Activated CD4-positive, alpha-beta T cell treated with anti-CD3 and anti-CD28 coated beads for 36 hours (primary cell): ENCODE data around the gene TTYH1. TPM values are rescaled to one million over a fixed set of nuclear protein-coding genes. Genes with fewer than 3 reads are reported as not detected.

Source experiments
- ATAC-seq: fragments of 200-7000 bp; cut with Tn5 transposase; one replicate; pipeline ENCODE4 v1.10.0; 2021; ENCODE audit warnings: mild to moderate bottlenecking, moderate library complexity
- CTCF ChIA-PET: fragments of 350-600 bp; sonication (Branson Sonifier 250); formaldehyde crosslinking; loops from one replicate; lab custom pipeline; 2021; ENCODE audit warnings: antibody characterized with exemption; lab: Charles Lee
- POLR2A ChIA-PET: fragments of 350-600 bp; sonication (Branson Sonifier 250); formaldehyde crosslinking; loops from one replicate; lab custom pipeline; 2021; ENCODE audit warnings: antibody characterized with exemption, inconsistent platforms; lab: Charles Lee
- DNase-seq: peaks from one replicate; pipeline ENCODE4 v3.0.0-alpha.2; 2020
- H3K27ac Mint-ChIP-seq: one replicate; pipeline ENCODE4 v1.8.0; 2021; ENCODE audit warnings: mixed read lengths
- H3K27me3 Mint-ChIP-seq: one replicate; pipeline ENCODE4 v1.8.0; 2021; ENCODE audit warnings: mixed read lengths
- H3K36me3 Mint-ChIP-seq: one replicate; pipeline ENCODE4 v1.8.0; 2021; ENCODE audit warnings: low read depth, mixed read lengths
- H3K4me1 Mint-ChIP-seq: one replicate; pipeline ENCODE4 v1.8.0; 2021; ENCODE audit warnings: mixed read lengths
- H3K4me3 Mint-ChIP-seq: one replicate; pipeline ENCODE4 v1.8.0; 2021; ENCODE audit warnings: mild to moderate bottlenecking, moderate library complexity, mixed read lengths
- H3K9me3 Mint-ChIP-seq: one replicate; pipeline ENCODE4 v1.8.0; 2021; ENCODE audit warnings: low read depth, mixed read lengths
- intact Hi-C, 2 experiments: fragments of 100-400 bp; cut with DNase I in 1 of 2; cut with micrococcal nuclease in 1 of 2; formaldehyde crosslinking; loops; one replicate each; pipeline versions ENCODE4 v1.14.2 to v1.15.1; 2022 to 2024; cut with DNase I, micrococcal nuclease
- total RNA-seq, 2 experiments: library from RNA; stranded (reverse); gene quantifications; one replicate each; pipeline ENCODE4 v1.2.3, GENCODE V29; 2021

The TTYH1 gene
- total RNA-seq, 2 experiments from 2014 or later: 0.19 to 0.59 TPM

DNA sequence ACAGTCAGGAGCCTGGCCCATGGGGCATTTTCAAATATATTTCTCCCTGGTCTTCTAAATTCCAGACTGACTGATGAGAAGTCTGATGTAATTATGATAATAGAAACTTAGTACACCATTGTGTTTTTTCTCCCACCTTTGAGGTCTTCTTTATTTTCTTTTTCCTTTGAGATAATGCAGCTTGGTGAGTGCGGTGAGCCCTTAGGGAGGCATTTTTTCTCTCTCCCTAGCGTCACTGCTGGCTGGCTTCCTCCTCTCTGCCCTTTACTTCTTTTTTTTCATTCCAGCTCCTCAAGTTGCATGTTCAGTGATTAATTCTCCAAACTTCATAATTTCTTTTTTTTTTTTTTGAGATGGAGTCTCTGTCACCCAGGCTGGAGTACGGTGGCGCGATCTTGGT, 70.6 kb downstream of the TTYH1 start:
- H3K4me3 Mint-ChIP-seq: no peak overlapping the region
- peaks cover 10% of the 10 kb centered on the region for H3K27me3 Mint-ChIP-seq
- no peak overlapping the region for H3K27ac Mint-ChIP-seq
- H3K9me3 Mint-ChIP-seq: no peaks in the 10 kb centered on the region
- CTCF ChIA-PET: interaction anchor here (0.7 kb wide), 1 partner anchor 9 kb away, joined by 3 read pairs; no protein-coding TSS in a partner anchor
- no peak for ATAC-seq
- peaks cover 2% of the 10 kb centered on the region for H3K4me1 Mint-ChIP-seq
- DNase-seq: no peak
- no peaks in the 10 kb centered on the region for H3K36me3 Mint-ChIP-seq
- intact Hi-C loops: no loop called here
- POLR2A ChIA-PET: no interaction called here

Other genes with a start within 250 kb of the TTYH1 start
- gene TMC4, start 242.3 kb upstream of the TTYH1 start, total RNA-seq: under 1 TPM; 0.39 to 0.55 TPM
- 10 to 100 TPM; 74.9 to 96.1 TPM for gene MBOAT7, start 225.9 kb upstream of the TTYH1 start, total RNA-seq
- 10 to 100 TPM in 1 of 2 experiments, 1 to 10 TPM in 1; 8.3 to 12.1 TPM for gene TSEN34, start 224.2 kb upstream of the TTYH1 start, total RNA-seq
- gene RPS9, start 214.6 kb upstream of the TTYH1 start, total RNA-seq: 1,000 to 10,000 TPM; 1,400 to 1,725 TPM
- gene LILRB3, start 192.5 kb upstream of the TTYH1 start, total RNA-seq: not detected
- not detected for gene LILRA6, start 172.7 kb upstream of the TTYH1 start, total RNA-seq
- not detected for gene LILRB5, start 158.2 kb upstream of the TTYH1 start, total RNA-seq
- gene LILRB2, start 134.4 kb upstream of the TTYH1 start, total RNA-seq: not detected
- gene LILRA5, start 102.3 kb upstream of the TTYH1 start, total RNA-seq: not detected
- not detected for gene LILRA4, start 76.3 kb upstream of the TTYH1 start, total RNA-seq
- 1 to 10 TPM; 3.5 to 4.7 TPM for gene LAIR1, start 50.5 kb upstream of the TTYH1 start, total RNA-seq
- 100 to 1,000 TPM; 156 to 221 TPM for gene LENG8, start 33.7 kb downstream of the TTYH1 start, total RNA-seq
- 1 to 10 TPM; 5.0 to 5.1 TPM for gene LENG9, start 48.3 kb downstream of the TTYH1 start, total RNA-seq
- gene CDC42EP5, start 57.8 kb downstream of the TTYH1 start, total RNA-seq: under 1 TPM in 1 of 2 experiments, not detected in 1; 0.55 TPM
- 1 to 10 TPM; 3.7 to 5.1 TPM for gene LAIR2, start 87.4 kb downstream of the TTYH1 start, total RNA-seq
- not detected for gene LILRA2, start 158.3 kb downstream of the TTYH1 start, total RNA-seq
- gene LILRA1, start 178.2 kb downstream of the TTYH1 start, total RNA-seq: not detected
- not detected for gene LILRB1, start 215.0 kb downstream of the TTYH1 start, total RNA-seq
- gene LILRB4, start 247.5 kb downstream of the TTYH1 start, total RNA-seq: not detected